ENCODE results near the gene ECE2.

Gene ECE2

GRCh38 chr3:184272269-184272668 lies 3.6 kb upstream of the ECE2 start:
- DNase-seq = no peak

- no peak for DNase-seq
These were observed 481 bp upstream of the ECE2 start for GRCh38 chr3:184275381-184275701.

GRCh38 chr3:184277366-184277765 lies 1.5 kb downstream of the ECE2 start:
- DNase-seq = no peak

- DNase-seq = no peak
These were observed 7.1 kb downstream of the ECE2 start for GRCh38 chr3:184282941-184283340.

GRCh38 chr3:184283681-184284080 lies 7.9 kb downstream of the ECE2 start:
- DNase-seq = no peak

- peak; percentile 53 for DNase-seq
These were observed 8.9 kb downstream of the ECE2 start for GRCh38 chr3:184284696-184285095.

GRCh38 chr3:184289426-184289938 lies 13.7 kb downstream of the ECE2 start:
- DNase-seq = peak; percentile 51

- DNase-seq = no peak
These were observed 14.5 kb downstream of the ECE2 start for GRCh38 chr3:184290331-184290730.

GRCh38 chr3:184291044-184291737 lies 15.4 kb downstream of the ECE2 start:
- DNase-seq = no peak

- no peak for DNase-seq
These were observed 16.1 kb downstream of the ECE2 start for GRCh38 chr3:184291738-184292445.

GRCh38 chr3:184295771-184296170 lies 19.9 kb downstream of the ECE2 start:
- no peak for DNase-seq

- no peak for DNase-seq
These were observed 20.8 kb downstream of the ECE2 start for GRCh38 chr3:184296616-184297015.

GRCh38 chr3:184298759-184299487 lies 23.1 kb downstream of the ECE2 start, which contains the start of gene PSMD2:
TSS of gene PSMD2 (plus strand) at chr3:184299241. CDS start at chr3:184299267, 26 bp downstream.
- DNase-seq = peak; percentile 95

GRCh38 chr3:184299488-184300377 lies 23.9 kb downstream of the ECE2 start:
- DNase-seq = no peak

GRCh38 chr3:184300378-184300720 lies 24.5 kb downstream of the ECE2 start:
- DNase-seq = no peak

- DNase-seq = no peak
These were observed 29.8 kb downstream of the ECE2 start for GRCh38 chr3:184305577-184305976.

GRCh38 chr3:184306341-184306972 lies 30.6 kb downstream of the ECE2 start:
- no peak for DNase-seq

- no peak for DNase-seq
These were observed 32.1 kb downstream of the ECE2 start for GRCh38 chr3:184307915-184308314.

GRCh38 chr3:184308744-184309143 lies 32.9 kb downstream of the ECE2 start:
- DNase-seq = no peak

- DNase-seq = no peak
These were observed 35.8 kb downstream of the ECE2 start for GRCh38 chr3:184311633-184312032.

- peak; percentile 91 for DNase-seq
These were observed 38.5 kb downstream of the ECE2 start, which contains the start of gene EIF4G1 for GRCh38 chr3:184314363-184314699. TSS of gene EIF4G1 (plus strand) at chr3:184314606. CDS start at chr3:184315797, 1,191 bp downstream.

All from retina (tissue), 1 donor.